Right lung (tissue), 5 donors: ENCODE results near the gene SNX33. TPM values are rescaled to one million over a fixed set of nuclear protein-coding genes. Genes with fewer than 3 reads are reported as not detected.
"Not testable (repeated sequence)": the region's sequence is repeated elsewhere in the genome, so short reads cannot be mapped to it uniquely, and the experiment has no call there.

Experiments used
- DNase-seq, 2 donors: peaks; one replicate each; pipeline ENCODE4 v3.0.0-alpha.2; 2013
- polyA plus RNA-seq, 5 donors: library from polyadenylated mRNA; unstranded; fragments of 120-200 nt; gene quantifications; one replicate each; pipeline versions ENCODE4 v1.2.1 to v1.2.3, GENCODE V29; 2013; ENCODE audit warnings: inconsistent platforms in 1 of 5, low replicate concordance in 1 of 5; ENCODE audit not compliant: insufficient read length in 5 of 5, insufficient read depth in 1 of 5

SNX33 gene
- polyA plus RNA-seq, 5 donors: 19.2 to 25.1 (median 21.9) TPM

DNA sequence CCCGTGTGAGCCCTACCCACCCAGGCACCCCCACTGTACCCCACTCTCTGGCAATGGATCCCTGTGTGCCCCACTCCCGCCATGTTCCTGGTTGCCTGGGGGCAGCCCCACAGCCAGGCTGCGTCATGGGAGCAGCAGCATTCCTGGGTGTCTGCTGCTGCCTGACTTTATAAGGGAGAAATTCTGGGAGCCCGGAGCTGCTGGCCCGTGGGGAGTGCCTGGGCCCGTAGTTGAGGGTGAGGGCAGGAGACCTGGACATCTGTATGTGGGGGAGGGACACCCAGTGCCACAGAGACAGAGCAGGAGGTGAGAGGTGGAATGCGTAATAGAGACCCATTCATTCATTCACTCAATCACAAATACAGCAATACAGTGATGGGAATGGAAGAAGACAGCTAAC, 49.8 kb downstream of the SNX33 start:
- no peak for DNase-seq

DNA sequence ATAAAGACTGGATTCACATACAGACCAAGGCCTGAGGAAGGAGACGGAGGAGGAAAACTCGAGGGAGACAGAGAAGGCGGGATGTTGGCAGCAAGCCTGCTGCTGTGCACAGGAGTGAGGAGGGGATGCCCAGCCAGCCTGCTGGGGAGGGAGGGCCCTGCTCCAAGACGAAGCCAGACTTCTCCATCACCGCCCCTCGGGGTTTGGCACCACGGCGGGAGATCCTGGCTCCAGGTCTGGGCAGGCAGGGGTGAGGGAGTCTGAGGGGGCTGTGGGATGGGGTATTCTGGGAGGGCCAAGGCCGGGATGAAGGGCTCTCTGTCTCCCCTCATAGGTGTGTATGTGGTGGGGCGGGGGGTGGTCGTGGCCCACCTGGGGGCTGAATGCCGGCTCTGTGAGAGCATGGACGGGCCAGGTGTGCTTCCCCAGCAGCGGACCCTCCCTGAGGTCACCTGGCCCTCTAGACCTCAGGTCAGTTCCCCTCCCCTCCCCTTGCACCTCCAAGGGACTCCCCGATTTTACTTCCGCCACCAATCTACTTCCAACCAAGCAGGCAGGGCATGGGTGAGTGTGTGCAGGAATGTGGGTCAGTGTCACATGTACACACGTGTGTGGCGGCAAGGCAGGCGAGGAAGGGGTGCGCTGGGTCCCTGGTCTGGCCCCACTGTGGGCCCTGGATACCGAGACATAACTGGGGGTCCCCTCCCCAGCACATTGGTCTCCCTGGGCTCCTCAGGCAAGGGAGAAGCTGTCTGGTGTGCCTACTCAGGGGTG, 50.4 kb downstream of the SNX33 start:
- not testable (repeated sequence) for DNase-seq

GRCh38 chr15:75699517-75699916, 51.8 kb downstream of the SNX33 start:
- not testable (repeated sequence) for DNase-seq

- peak; percentile 71 for DNase-seq
These were observed 52.5 kb downstream of the SNX33 start for GRCh38 chr15:75699961-75700874.

GRCh38 chr15:75701071-75702003, 53.6 kb downstream of the SNX33 start:
- not testable (repeated sequence) for DNase-seq

GRCh38 chr15:75702436-75702835, 54.7 kb downstream of the SNX33 start:
- DNase-seq: no peak

GRCh38 chr15:75703440-75704262, 55.9 kb downstream of the SNX33 start:
- not testable (repeated sequence) for DNase-seq

- DNase-seq: no peak
These were observed 56.5 kb downstream of the SNX33 start for GRCh38 chr15:75704263-75704615.

DNA sequence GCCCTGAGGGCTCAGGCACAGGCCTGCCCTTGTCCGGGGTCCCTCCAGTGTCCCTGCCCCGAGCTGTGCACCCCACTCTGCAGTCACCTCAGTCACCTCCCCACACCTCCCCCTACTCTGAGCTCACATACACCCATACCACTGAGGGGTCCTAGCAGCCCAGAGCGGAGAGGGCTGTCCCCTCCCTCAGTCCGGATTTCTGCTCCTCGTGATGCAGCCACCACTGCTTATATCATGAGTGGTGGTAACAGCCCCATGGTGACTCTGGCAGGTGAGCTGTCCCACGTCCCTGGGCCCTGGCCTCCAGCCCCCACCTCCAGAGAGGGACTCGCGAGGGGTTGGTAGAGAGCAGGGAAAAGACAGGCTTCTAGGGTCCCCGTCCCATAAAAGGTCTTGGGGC, 56.9 kb downstream of the SNX33 start:
- DNase-seq: no peak

- DNase-seq: not testable (repeated sequence)
These were observed 57.7 kb downstream of the SNX33 start for GRCh38 chr15:75705375-75705774.

DNA sequence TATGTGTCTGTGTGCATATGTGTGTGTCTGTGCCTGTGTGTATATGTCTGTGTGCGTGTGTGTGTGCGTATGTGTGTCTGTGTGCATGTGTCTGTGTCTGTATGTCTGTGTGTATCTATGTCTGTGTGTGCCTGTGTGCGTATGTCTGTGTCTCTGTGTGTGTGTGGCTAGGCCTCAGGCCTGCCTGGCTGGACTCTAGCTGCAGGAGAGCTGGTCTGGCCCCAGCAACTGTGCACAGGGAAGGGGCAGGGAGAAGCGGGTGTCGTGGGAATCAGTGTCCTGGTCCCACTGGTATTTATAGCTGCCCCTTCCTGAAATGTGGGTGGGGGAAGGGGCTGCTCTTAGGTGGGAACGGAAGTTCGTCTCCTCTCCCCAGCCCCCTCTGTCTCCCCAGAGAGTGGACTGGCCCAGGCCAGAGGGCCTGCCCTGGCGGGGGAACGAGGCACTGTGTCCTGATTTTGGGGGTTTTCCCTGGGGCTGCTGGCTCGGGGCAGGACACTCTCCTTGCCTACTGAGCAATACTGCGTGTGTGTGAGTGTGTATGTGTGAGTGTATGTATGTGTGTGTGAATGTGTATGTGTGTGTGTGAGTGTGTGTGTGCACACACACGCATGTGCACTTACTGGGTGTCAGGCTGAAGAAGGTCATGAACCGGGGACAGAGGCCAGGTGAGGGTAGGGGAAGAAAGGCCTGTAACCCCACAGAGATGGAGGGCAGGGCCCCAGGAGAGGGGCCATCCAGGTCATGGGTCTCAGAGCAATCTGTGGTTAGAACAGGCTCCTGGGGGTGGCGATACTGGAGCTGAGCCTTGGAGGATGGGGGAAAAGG, 58.4 kb downstream of the SNX33 start:
- no peak for DNase-seq

- no peak for DNase-seq
These were observed 58.9 kb downstream of the SNX33 start for GRCh38 chr15:75706682-75706954.

DNA sequence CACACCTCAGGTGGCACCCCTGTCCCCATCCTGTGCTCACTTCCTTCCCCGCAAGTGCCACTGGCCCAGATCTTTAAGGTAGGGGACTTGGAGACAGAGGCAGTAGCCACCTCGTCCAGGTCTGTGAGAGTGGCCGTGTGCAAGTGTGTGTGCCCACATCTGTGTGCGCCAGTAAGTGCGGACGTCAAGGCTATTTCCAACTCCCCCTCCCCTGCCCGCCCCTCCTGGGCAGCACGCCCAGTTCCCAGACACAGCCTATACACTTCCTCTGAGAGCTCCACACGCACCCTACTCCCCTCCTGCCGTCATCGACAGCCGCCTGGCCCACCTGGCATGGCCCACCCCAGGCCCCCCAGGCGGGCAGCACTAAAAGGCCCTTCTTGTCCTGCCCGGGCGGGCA, 61.7 kb downstream of the SNX33 start:
- peak; percentile 89 to 90 for DNase-seq

- DNase-seq: not testable (repeated sequence)
These were observed 63.2 kb downstream of the SNX33 start for GRCh38 chr15:75710874-75711273.

DNA sequence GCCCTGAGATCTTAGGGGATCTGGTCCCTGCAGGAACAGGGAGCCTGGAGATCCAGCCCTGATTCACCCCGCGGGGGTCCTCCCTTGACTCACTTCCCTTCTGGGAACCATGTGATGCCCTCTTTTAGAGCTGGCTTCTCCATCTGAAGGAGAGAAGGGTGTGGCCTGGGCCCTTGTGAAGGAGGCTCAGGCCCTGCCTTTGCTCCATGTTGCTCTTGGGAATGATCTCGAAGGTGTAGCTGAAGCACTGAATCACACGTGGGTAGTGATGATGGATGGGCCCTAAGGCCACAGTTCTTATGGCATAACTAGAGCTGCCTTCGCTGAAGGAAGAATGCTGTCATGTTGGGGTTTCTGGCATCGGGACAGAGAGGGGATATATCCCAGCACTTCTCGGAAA, 63.8 kb downstream of the SNX33 start:
- DNase-seq: not testable (repeated sequence)

Other genes starting within 250 kb of the SNX33 start
- gene SIN3A, start 196.2 kb upstream of the SNX33 start, polyA plus RNA-seq: 10 to 100 TPM; 50.0 to 63.7 (median 60.6) TPM
- 10 to 100 TPM; 42.9 to 46.4 (median 46.1) TPM for gene PTPN9, start 68.6 kb upstream of the SNX33 start, polyA plus RNA-seq
- 10 to 100 TPM; 26.8 to 32.1 (median 30.0) TPM for gene SNUPN, start 22.2 kb upstream of the SNX33 start, polyA plus RNA-seq
- 10 to 100 TPM; 39.7 to 54.6 (median 43.0) TPM for gene IMP3, start 7.7 kb upstream of the SNX33 start, polyA plus RNA-seq
- 10 to 100 TPM; 12.0 to 38.6 (median 22.6) TPM for gene CSPG4, start 64.9 kb downstream of the SNX33 start, polyA plus RNA-seq
- gene UBE2Q2, start 195.5 kb downstream of the SNX33 start, polyA plus RNA-seq: 10 to 100 TPM; 45.8 to 71.3 (median 62.6) TPM